ENCODE data around the gene TBC1D22B. TPM values are rescaled to one million over a fixed set of nuclear protein-coding genes. Genes with fewer than 3 reads are reported as not detected.

The TBC1D22B gene
- total and polyA plus RNA-seq, 9 of the 15 experiments (the other 6 are each of a cell fraction or from before 2014, with no cell fraction given), result 4.8 to 24.2 (median 13.5) TPM

DNA sequence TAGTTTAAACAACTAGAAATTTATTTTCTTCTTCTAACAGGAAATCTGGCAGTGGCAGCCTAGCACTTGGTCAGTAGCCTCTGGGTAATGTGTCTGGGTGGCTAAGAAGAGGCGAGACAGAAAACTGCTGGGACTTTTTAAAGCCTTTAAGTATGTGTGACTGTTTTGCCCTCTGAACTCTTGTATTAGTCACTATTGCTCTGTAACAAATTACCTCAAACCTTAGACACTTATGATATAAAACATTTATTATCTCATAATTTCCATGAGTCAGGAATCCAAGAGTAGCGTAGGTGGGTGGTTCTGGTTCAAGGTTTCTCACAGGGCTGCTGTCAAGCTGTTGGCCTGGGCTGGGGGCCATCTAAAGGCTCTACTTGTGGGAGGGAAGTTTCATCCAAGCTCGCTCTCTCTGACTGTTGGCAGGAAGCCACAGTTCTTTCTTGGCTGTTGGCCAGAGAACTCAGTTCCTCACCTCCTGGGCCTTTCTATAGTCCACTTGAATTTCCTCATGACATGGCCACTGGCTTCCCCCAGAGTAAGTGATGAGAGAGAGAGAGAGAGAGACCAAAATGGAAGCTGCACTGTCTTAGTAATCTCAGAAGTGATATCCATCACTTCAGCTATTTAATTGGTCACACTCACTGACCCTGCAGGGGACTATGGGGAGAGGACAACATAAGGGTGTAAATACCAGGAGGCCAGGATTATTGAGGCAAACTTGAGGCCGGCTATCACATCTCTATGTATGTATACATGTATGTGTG lies 17.4 kb upstream of the TBC1D22B start (continued):
- TF ChIP-seq, protein P1, sequence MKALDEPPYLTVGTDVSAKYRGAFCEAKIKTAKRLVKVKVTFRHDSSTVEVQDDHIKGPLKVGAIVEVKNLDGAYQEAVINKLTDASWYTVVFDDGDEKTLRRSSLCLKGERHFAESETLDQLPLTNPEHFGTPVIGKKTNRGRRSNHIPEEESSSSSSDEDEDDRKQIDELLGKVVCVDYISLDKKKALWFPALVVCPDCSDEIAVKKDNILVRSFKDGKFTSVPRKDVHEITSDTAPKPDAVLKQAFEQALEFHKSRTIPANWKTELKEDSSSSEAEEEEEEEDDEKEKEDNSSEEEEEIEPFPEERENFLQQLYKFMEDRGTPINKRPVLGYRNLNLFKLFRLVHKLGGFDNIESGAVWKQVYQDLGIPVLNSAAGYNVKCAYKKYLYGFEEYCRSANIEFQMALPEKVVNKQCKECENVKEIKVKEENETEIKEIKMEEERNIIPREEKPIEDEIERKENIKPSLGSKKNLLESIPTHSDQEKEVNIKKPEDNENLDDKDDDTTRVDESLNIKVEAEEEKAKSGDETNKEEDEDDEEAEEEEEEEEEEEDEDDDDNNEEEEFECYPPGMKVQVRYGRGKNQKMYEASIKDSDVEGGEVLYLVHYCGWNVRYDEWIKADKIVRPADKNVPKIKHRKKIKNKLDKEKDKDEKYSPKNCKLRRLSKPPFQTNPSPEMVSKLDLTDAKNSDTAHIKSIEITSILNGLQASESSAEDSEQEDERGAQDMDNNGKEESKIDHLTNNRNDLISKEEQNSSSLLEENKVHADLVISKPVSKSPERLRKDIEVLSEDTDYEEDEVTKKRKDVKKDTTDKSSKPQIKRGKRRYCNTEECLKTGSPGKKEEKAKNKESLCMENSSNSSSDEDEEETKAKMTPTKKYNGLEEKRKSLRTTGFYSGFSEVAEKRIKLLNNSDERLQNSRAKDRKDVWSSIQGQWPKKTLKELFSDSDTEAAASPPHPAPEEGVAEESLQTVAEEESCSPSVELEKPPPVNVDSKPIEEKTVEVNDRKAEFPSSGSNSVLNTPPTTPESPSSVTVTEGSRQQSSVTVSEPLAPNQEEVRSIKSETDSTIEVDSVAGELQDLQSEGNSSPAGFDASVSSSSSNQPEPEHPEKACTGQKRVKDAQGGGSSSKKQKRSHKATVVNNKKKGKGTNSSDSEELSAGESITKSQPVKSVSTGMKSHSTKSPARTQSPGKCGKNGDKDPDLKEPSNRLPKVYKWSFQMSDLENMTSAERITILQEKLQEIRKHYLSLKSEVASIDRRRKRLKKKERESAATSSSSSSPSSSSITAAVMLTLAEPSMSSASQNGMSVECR (CRISPR knock-in tag; IDR thresholded peaks at IDR 0.05), result no peak
- TF ChIP-seq SRF (CRISPR knock-in tag; IDR thresholded peaks at IDR 0.05) (no peak), NEUROD1 (IDR thresholded peaks at IDR 0.05; ENCODE audit: borderline replicate concordance, low read depth, low read length, partially characterized antibody) (peak; percentile 44), ZNF589 (CRISPR knock-in tag; IDR thresholded peaks at IDR 0.05; ENCODE audit: low read depth) (peak; percentile 77), MCM3 (IDR thresholded peaks at IDR 0.05) (no peak), FOXK2 (conservative IDR thresholded peaks at IDR 0.05 in 1 of 2, IDR thresholded peaks at IDR 0.05 in 1 of 2; ENCODE audit: low read depth in 2 of 2) (peak; percentile 25 to 29; a peak in 1 of 4 replicates), BRD9 (IDR thresholded peaks at IDR 0.05; ENCODE audit: low read depth, partially characterized antibody) (peak; percentile 53), RBM34 (IDR thresholded peaks at IDR 0.05; ENCODE audit: borderline replicate concordance, insufficient read depth, low read length) (no peak), ZKSCAN8 (CRISPR knock-in tag; IDR thresholded peaks at IDR 0.05) (no peak; the same call in 1 of the 2 replicates), MTF1 (CRISPR knock-in tag; IDR thresholded peaks at IDR 0.05; ENCODE audit: borderline replicate concordance) (no peak)
- TF ChIP-seq, protein P2, sequence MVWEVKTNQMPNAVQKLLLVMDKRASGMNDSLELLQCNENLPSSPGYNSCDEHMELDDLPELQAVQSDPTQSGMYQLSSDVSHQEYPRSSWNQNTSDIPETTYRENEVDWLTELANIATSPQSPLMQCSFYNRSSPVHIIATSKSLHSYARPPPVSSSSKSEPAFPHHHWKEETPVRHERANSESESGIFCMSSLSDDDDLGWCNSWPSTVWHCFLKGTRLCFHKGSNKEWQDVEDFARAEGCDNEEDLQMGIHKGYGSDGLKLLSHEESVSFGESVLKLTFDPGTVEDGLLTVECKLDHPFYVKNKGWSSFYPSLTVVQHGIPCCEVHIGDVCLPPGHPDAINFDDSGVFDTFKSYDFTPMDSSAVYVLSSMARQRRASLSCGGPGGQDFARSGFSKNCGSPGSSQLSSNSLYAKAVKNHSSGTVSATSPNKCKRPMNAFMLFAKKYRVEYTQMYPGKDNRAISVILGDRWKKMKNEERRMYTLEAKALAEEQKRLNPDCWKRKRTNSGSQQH (CRISPR knock-in tag; IDR thresholded peaks at IDR 0.05), result no peak
- TF ChIP-seq, protein P3, sequence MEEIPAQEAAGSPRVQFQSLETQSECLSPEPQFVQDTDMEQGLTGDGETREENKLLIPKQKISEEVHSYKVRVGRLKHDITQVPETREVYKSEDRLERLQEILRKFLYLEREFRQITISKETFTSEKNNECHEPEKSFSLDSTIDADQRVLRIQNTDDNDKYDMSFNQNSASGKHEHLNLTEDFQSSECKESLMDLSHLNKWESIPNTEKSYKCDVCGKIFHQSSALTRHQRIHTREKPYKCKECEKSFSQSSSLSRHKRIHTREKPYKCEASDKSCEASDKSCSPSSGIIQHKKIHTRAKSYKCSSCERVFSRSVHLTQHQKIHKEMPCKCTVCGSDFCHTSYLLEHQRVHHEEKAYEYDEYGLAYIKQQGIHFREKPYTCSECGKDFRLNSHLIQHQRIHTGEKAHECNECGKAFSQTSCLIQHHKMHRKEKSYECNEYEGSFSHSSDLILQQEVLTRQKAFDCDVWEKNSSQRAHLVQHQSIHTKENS (CRISPR knock-in tag; IDR thresholded peaks at IDR 0.05), result no peak
- TF ChIP-seq, protein P4, sequence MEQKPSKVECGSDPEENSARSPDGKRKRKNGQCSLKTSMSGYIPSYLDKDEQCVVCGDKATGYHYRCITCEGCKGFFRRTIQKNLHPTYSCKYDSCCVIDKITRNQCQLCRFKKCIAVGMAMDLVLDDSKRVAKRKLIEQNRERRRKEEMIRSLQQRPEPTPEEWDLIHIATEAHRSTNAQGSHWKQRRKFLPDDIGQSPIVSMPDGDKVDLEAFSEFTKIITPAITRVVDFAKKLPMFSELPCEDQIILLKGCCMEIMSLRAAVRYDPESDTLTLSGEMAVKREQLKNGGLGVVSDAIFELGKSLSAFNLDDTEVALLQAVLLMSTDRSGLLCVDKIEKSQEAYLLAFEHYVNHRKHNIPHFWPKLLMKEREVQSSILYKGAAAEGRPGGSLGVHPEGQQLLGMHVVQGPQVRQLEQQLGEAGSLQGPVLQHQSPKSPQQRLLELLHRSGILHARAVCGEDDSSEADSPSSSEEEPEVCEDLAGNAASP (IDR thresholded peaks at IDR 0.05), result no peak
- TF ChIP-seq, protein P5, sequence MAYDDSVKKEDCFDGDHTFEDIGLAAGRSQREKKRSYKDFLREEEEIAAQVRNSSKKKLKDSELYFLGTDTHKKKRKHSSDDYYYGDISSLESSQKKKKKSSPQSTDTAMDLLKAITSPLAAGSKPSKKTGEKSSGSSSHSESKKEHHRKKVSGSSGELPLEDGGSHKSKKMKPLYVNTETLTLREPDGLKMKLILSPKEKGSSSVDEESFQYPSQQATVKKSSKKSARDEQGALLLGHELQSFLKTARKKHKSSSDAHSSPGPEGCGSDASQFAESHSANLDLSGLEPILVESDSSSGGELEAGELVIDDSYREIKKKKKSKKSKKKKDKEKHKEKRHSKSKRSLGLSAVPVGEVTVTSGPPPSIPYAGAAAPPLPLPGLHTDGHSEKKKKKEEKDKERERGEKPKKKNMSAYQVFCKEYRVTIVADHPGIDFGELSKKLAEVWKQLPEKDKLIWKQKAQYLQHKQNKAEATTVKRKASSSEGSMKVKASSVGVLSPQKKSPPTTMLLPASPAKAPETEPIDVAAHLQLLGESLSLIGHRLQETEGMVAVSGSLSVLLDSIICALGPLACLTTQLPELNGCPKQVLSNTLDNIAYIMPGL (CRISPR knock-in tag; IDR thresholded peaks at IDR 0.05), result no peak
